Measurements from ENCODE around the gene PIK3CA.

The PIK3CA gene

DNA sequence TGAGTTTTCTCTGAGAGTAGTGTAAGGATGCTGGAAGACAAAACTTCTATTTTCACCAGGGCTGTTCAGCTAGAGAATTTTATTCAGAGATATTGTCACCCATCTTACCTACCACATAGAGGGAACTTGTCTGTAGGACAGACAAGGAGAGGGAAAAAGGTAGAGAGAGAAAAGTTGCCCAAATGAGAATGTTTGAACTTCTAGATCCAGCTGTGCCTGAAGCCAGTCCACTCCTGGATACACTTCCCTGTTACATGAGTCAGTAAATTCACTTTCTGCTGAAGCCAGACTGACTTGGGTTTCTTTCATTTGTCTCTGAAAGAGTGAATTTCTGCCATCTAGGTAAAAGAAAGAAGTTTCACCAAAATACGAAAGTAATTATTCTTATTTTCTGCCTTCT, 130.0 kb downstream of the PIK3CA start:
- no peak for TF ChIP-seq CTCF (IDR thresholded peaks at IDR 0.05; ENCODE audit: extremely low read depth, missing control alignments)
- DNase-seq (ENCODE audit: low spot score) = no peak

DNA sequence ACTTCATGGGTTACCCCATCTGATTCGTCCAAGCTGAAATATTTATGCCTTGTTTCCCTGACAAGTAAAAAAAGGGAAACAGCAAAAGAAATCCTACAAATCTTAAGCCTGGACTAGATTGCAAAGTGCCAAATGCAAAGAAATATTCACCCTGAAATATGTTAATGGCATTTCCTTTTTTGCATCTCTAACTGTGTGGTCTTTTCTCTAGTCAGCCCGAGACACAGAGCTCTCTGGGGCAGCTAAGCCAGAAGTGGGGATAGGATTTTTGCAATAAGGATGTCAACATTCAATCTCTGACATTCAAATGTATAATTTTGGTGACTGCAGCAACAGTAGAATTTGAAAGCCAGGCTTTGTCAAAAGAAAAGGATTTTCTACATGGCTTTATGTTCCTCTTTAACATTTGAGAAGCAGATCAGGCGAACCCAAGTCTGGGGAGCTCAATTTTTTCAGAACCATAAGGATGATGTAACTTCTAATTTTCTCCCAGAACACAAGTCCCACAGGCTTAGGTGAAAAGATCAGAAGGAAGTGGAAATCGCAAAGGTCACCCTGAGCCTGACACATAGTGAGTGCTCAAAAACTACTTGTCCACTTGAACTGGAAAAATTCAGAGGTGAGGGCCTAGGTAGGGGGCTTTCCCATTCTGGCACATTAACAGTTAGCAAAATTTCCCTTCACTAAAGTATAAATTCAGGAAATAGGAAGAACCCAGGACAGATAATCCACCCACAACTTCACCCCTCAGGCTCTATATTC, 131.0 kb downstream of the PIK3CA start:
- TF ChIP-seq CTCF (IDR thresholded peaks at IDR 0.05; ENCODE audit: extremely low read depth, missing control alignments) = no peak
- DNase-seq (ENCODE audit: low spot score) = no peak

- no peak for TF ChIP-seq CTCF (IDR thresholded peaks at IDR 0.05; ENCODE audit: extremely low read depth, missing control alignments)
- no peak for DNase-seq (ENCODE audit: low spot score)
Measured at GRCh38 chr3:179279837-179280236, 131.7 kb downstream of the PIK3CA start.

- no peak for TF ChIP-seq CTCF (IDR thresholded peaks at IDR 0.05; ENCODE audit: extremely low read depth, missing control alignments)
- DNase-seq (ENCODE audit: low spot score) = no peak
Measured at GRCh38 chr3:179281825-179282224, 133.7 kb downstream of the PIK3CA start.

DNA sequence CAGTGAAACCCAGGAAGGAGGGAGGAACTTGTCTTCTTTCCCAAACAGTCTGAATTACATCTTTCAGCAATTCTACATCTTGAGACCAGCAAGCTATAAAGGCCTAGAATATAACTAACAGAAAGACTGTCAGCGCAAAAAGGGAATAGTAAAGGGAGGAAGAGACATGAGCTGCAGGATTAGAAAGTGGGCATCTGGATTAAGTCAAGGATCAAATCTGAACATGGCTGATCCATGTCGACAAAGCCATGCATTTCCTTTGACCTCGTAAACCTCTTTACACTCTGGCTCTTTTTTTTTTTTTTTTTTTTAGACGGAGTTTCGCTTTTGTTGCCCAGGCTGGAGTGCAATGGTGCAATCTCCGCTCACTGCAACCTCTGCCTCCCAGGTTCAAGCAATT, 138.2 kb downstream of the PIK3CA start:
- DNase-seq (ENCODE audit: low spot score) = no peak
- no peak for TF ChIP-seq CTCF (IDR thresholded peaks at IDR 0.05; ENCODE audit: extremely low read depth, missing control alignments)

- DNase-seq (ENCODE audit: low spot score) = no peak
- no peak for TF ChIP-seq CTCF (IDR thresholded peaks at IDR 0.05; ENCODE audit: extremely low read depth, missing control alignments)
Measured at GRCh38 chr3:179288845-179289244, 140.7 kb downstream of the PIK3CA start.

DNA sequence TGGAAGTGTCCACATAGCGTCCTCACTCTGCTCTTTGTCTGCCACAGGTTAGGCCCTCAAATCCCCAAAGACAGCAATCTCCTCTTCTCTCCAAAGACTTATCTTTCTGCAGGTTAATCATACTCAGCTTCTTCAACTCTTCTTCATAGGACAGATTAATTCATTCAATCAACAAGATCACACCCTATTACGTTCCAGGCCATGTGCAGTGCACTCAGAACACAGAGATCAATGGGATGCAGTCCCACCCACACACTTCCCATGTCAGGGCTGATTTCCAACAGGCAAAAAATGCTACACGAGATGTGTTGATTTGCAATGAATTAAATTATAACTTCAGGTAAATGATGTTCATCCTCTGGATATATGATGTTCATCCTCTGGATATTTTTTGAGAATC, 141.1 kb downstream of the PIK3CA start:
- TF ChIP-seq CTCF (IDR thresholded peaks at IDR 0.05; ENCODE audit: extremely low read depth, missing control alignments) = no peak
- no peak for DNase-seq (ENCODE audit: low spot score)
